Vagina (tissue), 2 donors: ENCODE data around the gene FAF1.
"Not testable (repeated sequence)": the region's sequence is repeated elsewhere in the genome, so short reads cannot be mapped to it uniquely, and the experiment has no call there.

ENCODE experiments used
- POLR2A ChIP-seq, 2 donors: fragments of 450-650 bp; IDR thresholded peaks; one replicate each; pipeline ENCODE4 v1.6.1; 2017; ENCODE audit warnings: antibody characterized with exemption in 2 of 2, mild to moderate bottlenecking in 2 of 2, moderate library complexity in 2 of 2
- TF ChIP-seq, protein P1 (sequence below), 3 experiments: fragments of 450-650 bp in 2 of 3; fragments of 200-600 bp in 1 of 3; sonication (generic) in 1 of 3; IDR thresholded peaks; one replicate each; pipeline ENCODE4 v1.5.1; 2017 to 2019; ENCODE audit warnings: antibody characterized with exemption in 3 of 3, mild to moderate bottlenecking in 2 of 3, moderate library complexity in 2 of 3

GRCh38 chr1:50933770-50934169 is 26.3 kb downstream of the FAF1 start:
- TF ChIP-seq, protein P1, sequence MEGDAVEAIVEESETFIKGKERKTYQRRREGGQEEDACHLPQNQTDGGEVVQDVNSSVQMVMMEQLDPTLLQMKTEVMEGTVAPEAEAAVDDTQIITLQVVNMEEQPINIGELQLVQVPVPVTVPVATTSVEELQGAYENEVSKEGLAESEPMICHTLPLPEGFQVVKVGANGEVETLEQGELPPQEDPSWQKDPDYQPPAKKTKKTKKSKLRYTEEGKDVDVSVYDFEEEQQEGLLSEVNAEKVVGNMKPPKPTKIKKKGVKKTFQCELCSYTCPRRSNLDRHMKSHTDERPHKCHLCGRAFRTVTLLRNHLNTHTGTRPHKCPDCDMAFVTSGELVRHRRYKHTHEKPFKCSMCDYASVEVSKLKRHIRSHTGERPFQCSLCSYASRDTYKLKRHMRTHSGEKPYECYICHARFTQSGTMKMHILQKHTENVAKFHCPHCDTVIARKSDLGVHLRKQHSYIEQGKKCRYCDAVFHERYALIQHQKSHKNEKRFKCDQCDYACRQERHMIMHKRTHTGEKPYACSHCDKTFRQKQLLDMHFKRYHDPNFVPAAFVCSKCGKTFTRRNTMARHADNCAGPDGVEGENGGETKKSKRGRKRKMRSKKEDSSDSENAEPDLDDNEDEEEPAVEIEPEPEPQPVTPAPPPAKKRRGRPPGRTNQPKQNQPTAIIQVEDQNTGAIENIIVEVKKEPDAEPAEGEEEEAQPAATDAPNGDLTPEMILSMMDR (IDR thresholded peaks at IDR 0.05) = not testable (repeated sequence)
- TF ChIP-seq POLR2A (IDR thresholded peaks at IDR 0.05) = not testable (repeated sequence)
